Hematopoietic multipotent progenitor cell treated with erythropoietin and hydrocortisone succinate and interleukin-3 and kit ligand, for 4 days (in vitro differentiated cells): ENCODE measurements around the gene ZDHHC3.

Experiments used
- DNase-seq: peaks from one replicate; pipeline ENCODE4 v3.0.0-alpha.2; 2015

ZDHHC3 gene

GRCh38 chr3:44976002-44976815, at the start of gene ZDHHC3, which contains the start of gene EXOSC7:
Gene ZDHHC3, minus strand, starts transcription at chr3:44976174. Its CDS starts 16,738 bp downstream, at chr3:44959436.
Gene EXOSC7, plus strand, starts transcription at chr3:44976244. Its CDS starts 34 bp downstream, at chr3:44976278.
- peak; percentile 94 for DNase-seq

GRCh38 chr3:45024542-45025255, 48.7 kb upstream of the ZDHHC3 start:
- no peak for DNase-seq

GRCh38 chr3:45023675-45024074, 47.7 kb upstream of the ZDHHC3 start:
- peak; percentile 35 for DNase-seq

GRCh38 chr3:45021524-45022297, 45.7 kb upstream of the ZDHHC3 start:
- DNase-seq: no peak

- no peak for DNase-seq
Observed at GRCh38 chr3:45020534-45020933, 44.6 kb upstream of the ZDHHC3 start.

GRCh38 chr3:45017821-45018220, 41.8 kb upstream of the ZDHHC3 start:
- DNase-seq: peak; percentile 56

GRCh38 chr3:45016916-45017315, 40.9 kb upstream of the ZDHHC3 start:
- no peak for DNase-seq

- no peak for DNase-seq
Observed at GRCh38 chr3:45012577-45012976, 36.6 kb upstream of the ZDHHC3 start.

- peak; percentile 87 for DNase-seq
Observed at GRCh38 chr3:45011756-45012508, 36.0 kb upstream of the ZDHHC3 start.

- DNase-seq: no peak
Observed at GRCh38 chr3:45010811-45011333, 34.9 kb upstream of the ZDHHC3 start.

GRCh38 chr3:45009868-45010267, 33.9 kb upstream of the ZDHHC3 start:
- no peak for DNase-seq

- DNase-seq: no peak
Observed at GRCh38 chr3:45008117-45008516, 32.1 kb upstream of the ZDHHC3 start.

- no peak for DNase-seq
Observed at GRCh38 chr3:45007091-45007490, 31.1 kb upstream of the ZDHHC3 start.

- no peak for DNase-seq
Observed at GRCh38 chr3:45003859-45004258, 27.9 kb upstream of the ZDHHC3 start.

- DNase-seq: no peak
Observed at GRCh38 chr3:45003406-45003805, 27.4 kb upstream of the ZDHHC3 start.

GRCh38 chr3:45002720-45003119, 26.7 kb upstream of the ZDHHC3 start:
- peak; percentile 35 for DNase-seq

- no peak for DNase-seq
Observed at GRCh38 chr3:45002139-45002660, 26.2 kb upstream of the ZDHHC3 start.

- no peak for DNase-seq
Observed at GRCh38 chr3:45001738-45002137, 25.8 kb upstream of the ZDHHC3 start.

- no peak for DNase-seq
Observed at GRCh38 chr3:45000823-45001222, 24.8 kb upstream of the ZDHHC3 start.

GRCh38 chr3:44999782-45000181, 23.8 kb upstream of the ZDHHC3 start:
- DNase-seq: no peak

GRCh38 chr3:44996556-44996969, 20.6 kb upstream of the ZDHHC3 start:
- no peak for DNase-seq
